Heart right ventricle (tissue), 16 donors: Measurements from ENCODE around the gene GOT1. TPM values are rescaled to one million over a fixed set of nuclear protein-coding genes. Genes with fewer than 3 reads are reported as not detected.

Experiments
- ATAC-seq, 8 donors: fragments of 200-7000 bp; cut with Tn5 transposase; one replicate each; pipeline ENCODE4 v1.9.1; 2020; ENCODE audit warnings: mild to moderate bottlenecking in 8 of 8, moderate library complexity in 8 of 8, moderate number of reproducible peaks in 1 of 8
- DNase-seq, 2 donors: peaks; one replicate each; pipeline ENCODE4 v3.0.0-alpha.2; 2020
- H3K27ac ChIP-seq, 10 donors: fragments of 200-600 bp; sonication (generic) in 2 of 10; one replicate each; pipeline versions ENCODE4 v1.5.0 to v1.8.0; 2020 to 2022; ENCODE audit warnings: mild to moderate bottlenecking in 3 of 10
- H3K27me3 ChIP-seq, 7 donors: fragments of 200-600 bp; one replicate each; pipeline ENCODE4 v1.8.0; 2021 to 2022; ENCODE audit warnings: mild to moderate bottlenecking in 2 of 7
- H3K36me3 ChIP-seq, 9 donors: fragments of 200-600 bp; sonication (generic) in 1 of 9; one replicate each; pipeline versions ENCODE4 v1.5.0 to v1.8.0; 2020 to 2022; ENCODE audit warnings: mild to moderate bottlenecking in 2 of 9
- H3K4me1 ChIP-seq, 9 donors: fragments of 200-600 bp; sonication (generic) in 1 of 9; one replicate each; pipeline versions ENCODE4 v1.5.0 to v1.8.0; 2020 to 2022; ENCODE audit warnings: mild to moderate bottlenecking in 4 of 9
- H3K4me3 ChIP-seq, 10 donors: fragments of 200-600 bp; sonication (generic) in 2 of 10; one replicate each; pipeline versions ENCODE4 v1.5.0 to v1.8.0; 2020 to 2022; ENCODE audit warnings: mild to moderate bottlenecking in 7 of 10, moderate library complexity in 2 of 10
- H3K9me3 ChIP-seq, 11 donors: fragments of 200-600 bp in 10 of 11; sonication (generic) in 2 of 11; one replicate each; pipeline versions ENCODE4 v1.5.0 to v1.8.0; 2013 to 2022; ENCODE audit warnings: mild to moderate bottlenecking in 2 of 11, control low read depth in 1 of 11, moderate library complexity in 1 of 11
- CTCF ChIP-seq, 9 donors: fragments of 200-600 bp; sonication (generic) in 2 of 9; IDR thresholded peaks; one replicate each; pipeline versions ENCODE4 v1.5.0 to v1.8.0; 2021 to 2022; ENCODE audit warnings: antibody characterized with exemption in 9 of 9, mild to moderate bottlenecking in 5 of 9, moderate library complexity in 1 of 9
- WGBS, 2 donors: extraction: QIAGEN DNeasy Blood & Tissue Kit; methylation state at CpG; one replicate each; pipeline ENCODE4 v1.1.7; 2013; ENCODE audit warnings: inconsistent platforms in 1 of 2; 5-methylcytosine and 5-hydroxymethylcytosine counted together
- intact Hi-C, 10 donors: fragments of 100-400 bp; cut with DNase I; formaldehyde crosslinking; loops; one replicate each; pipeline versions ENCODE4 v1.11.1 to v1.14.2; 2022
- polyA plus RNA-seq, 2 donors: library from polyadenylated mRNA; stranded (reverse); fragments of 200-250 nt; gene quantifications; one replicate each; pipeline ENCODE4 v1.2.3, GENCODE V29; 2013
- total RNA-seq, 10 donors: library from RNA; stranded (reverse); fragmentation: NEBNext Ultra II Directional in 3 of 10; extraction: Animal tissue kit (Norgen Biotek cat#: 25700) in 3 of 10; gene quantifications; one replicate each; pipeline versions ENCODE4 v1.2.1 to v1.2.4, GENCODE V29; 2021 to 2023
- donor health status: Arrhythmogenic right ventricular cardiomyopathy.
- donor health status: ischemic (EF 13 %, LVEDD 7.1; RV severe dilation, severe dysfunction).
- donor health status: healthy with polysubstance abuse.
- donor health status: DM: no; HTN: yes; CAD: no.
- donor health status: DM: no; HTN: no; CAD: no.
- donor health status: ischemic (EF 25% LVEDD 6.9; RV normal size, moderate dysfunction).
- donor health status: ischemic (EF 25% LVEDD 5.7; RV mildly dilated, moderate dysfunction).
- donor health status: healthy.
- donor health status: DM: yes; HTN: yes; CAD: no.
- donor health status: Ischemic cardiomyopathy.
- donor health status: ischemic (EF 35%, LVEDD 5.7; RV mildly dilated, moderate dysfunction).
- donor health status: nonischemic (EF 11% LVEDD 7.7; RV severe dilation, severe dysfunction).
- donor health status: DM: yes; HTN: yes; CAD: no.
- donor health status: PGD.
- donor health status: ischemic (EF 29% LVEDD 5.4; RV normal size, mild dysfunction).
- donor health status: nonischemic (EF 23%, LVEDD 6.1; RV moderate dilation, normal function).

Gene GOT1
- total and polyA plus RNA-seq, 12 donors = 114 to 669 (median 561) TPM

- TF ChIP-seq CTCF (IDR thresholded peaks at IDR 0.05) = no peak
- Histone ChIP-seq H3K4me3 (peak overlapping the region; percentile 68 to 96 (median 86)), H3K27ac (peak overlapping the region; percentile 90 to 99 (median 96)), H3K27me3 (no peaks in the 10 kb centered on the region), H3K9me3 (no peaks in the 10 kb centered on the region), H3K36me3 (peaks cover 0 to 11% (median 0%) of the 10 kb centered on the region in 9 donors), H3K4me1 (peaks cover 0 to 77% (median 36%) of the 10 kb centered on the region in 9 donors)
- 1% methylated on average over 20 of the region's 20 CpGs for WGBS, 2 donors
- intact Hi-C loops = loop anchor here in 8 of 10 donors (2.0 to 10.0 kb wide), 11 partner anchors 36 to 966 kb away; partner anchors contain the start of genes COX15 (in 2 of the 8), CUTC (in 2 of the 8) and SLC25A28 (in 1 of the 8)
- DNase-seq (peak; percentile 76 to 88), ATAC-seq (peak; percentile 57 to 82 (median 68))
These were observed 851 bp upstream of the GOT1 start for GRCh38 chr10:99431190-99431760.

- H3K27ac ChIP-seq = peak overlapping the region; percentile 88 to 99 (median 96)
- H3K4me1 ChIP-seq = peaks cover 0 to 76% (median 41%) of the 10 kb centered on the region in 9 donors
- no peak for TF ChIP-seq CTCF (IDR thresholded peaks at IDR 0.05)
- no peaks in the 10 kb centered on the region for H3K9me3 ChIP-seq
- intact Hi-C loops = loop anchor here in 8 of 10 donors (2.0 to 10.0 kb wide), 11 partner anchors 35 to 965 kb away; partner anchors contain the start of genes COX15 (in 2 of the 8), CUTC (in 2 of the 8) and SLC25A28 (in 1 of the 8)
- peak overlapping the region; percentile 68 to 96 (median 86) for H3K4me3 ChIP-seq
- WGBS, 2 donors = 4 to 8% methylated on average over 14 of the region's 14 CpGs
- peaks cover 0 to 19% (median 0%) of the 10 kb centered on the region in 9 donors for H3K36me3 ChIP-seq
- peak in 7 of 8 donors; percentile 0 to 14 (median 1) for ATAC-seq
- H3K27me3 ChIP-seq = no peaks in the 10 kb centered on the region
- no peak for DNase-seq
These were observed 341 bp downstream of the GOT1 start for GRCh38 chr10:99430116-99430450.

- H3K27ac ChIP-seq = peak overlapping the region; percentile 88 to 99 (median 96)
- H3K4me1 ChIP-seq = peaks cover 0 to 78% (median 37%) of the 10 kb centered on the region in 9 donors
- no peak for DNase-seq
- H3K27me3 ChIP-seq = no peaks in the 10 kb centered on the region
- WGBS, 2 donors = 11 to 23% methylated on average over 6 of the region's 6 CpGs
- H3K36me3 ChIP-seq = peaks cover 0 to 23% (median 0%) of the 10 kb centered on the region in 9 donors
- no peaks in the 10 kb centered on the region for H3K9me3 ChIP-seq
- H3K4me3 ChIP-seq = peak overlapping the region; percentile 68 to 96 (median 86)
- no peak for ATAC-seq
- TF ChIP-seq CTCF (IDR thresholded peaks at IDR 0.05) = no peak
- intact Hi-C loops = loop anchor here in 8 of 10 donors (2.0 to 10.0 kb wide), 11 partner anchors 35 to 965 kb away; partner anchors contain the start of genes COX15 (in 2 of the 8), CUTC (in 2 of the 8) and SLC25A28 (in 1 of the 8)
These were observed 818 bp downstream of the GOT1 start for GRCh38 chr10:99429517-99430095.

- intact Hi-C loops = no loop called here
- Histone ChIP-seq H3K27ac (peak overlapping the region in 2 of 10 donors; percentile 5 to 16), H3K4me1 (peaks cover 0 to 77% (median 30%) of the 10 kb centered on the region in 9 donors), H3K27me3 (no peaks in the 10 kb centered on the region), H3K4me3 (peak overlapping the region in 6 of 10 donors; percentile 4 to 96 (median 82)), H3K9me3 (no peaks in the 10 kb centered on the region), H3K36me3 (peaks cover 0 to 28% (median 0%) of the 10 kb centered on the region in 9 donors)
- TF ChIP-seq CTCF (IDR thresholded peaks at IDR 0.05) = no peak
- DNase-seq (no peak), ATAC-seq (no peak)
- WGBS, 2 donors = 65 to 73% methylated on average over 4 of the region's 4 CpGs
These were observed 2.7 kb downstream of the GOT1 start for GRCh38 chr10:99427566-99428190.
